ENCODE measurements around the gene PREX1. TPM values are rescaled to one million over a fixed set of nuclear protein-coding genes. Genes with fewer than 3 reads are reported as not detected.

The PREX1 gene
- polyA plus RNA-seq, 1 donor = 18.2 TPM

GRCh38 chr20:48703511-48704219 is 124.1 kb downstream of the PREX1 start:
- no peak for DNase-seq (ENCODE audit: low read depth)

GRCh38 chr20:48703107-48703506 is 124.7 kb downstream of the PREX1 start:
- no peak for DNase-seq (ENCODE audit: low read depth)

GRCh38 chr20:48702455-48702913 is 125.3 kb downstream of the PREX1 start:
- DNase-seq (ENCODE audit: low read depth) = no peak

GRCh38 chr20:48701702-48702101 is 126.1 kb downstream of the PREX1 start:
- DNase-seq (ENCODE audit: low read depth) = no peak

GRCh38 chr20:48698507-48699267 is 129.1 kb downstream of the PREX1 start:
- no peak for DNase-seq (ENCODE audit: low read depth)

- DNase-seq (ENCODE audit: low read depth) = no peak
Measured at GRCh38 chr20:48697845-48698491, 129.8 kb downstream of the PREX1 start.

GRCh38 chr20:48696671-48697070 is 131.1 kb downstream of the PREX1 start:
- DNase-seq (ENCODE audit: low read depth) = no peak

- no peak for DNase-seq (ENCODE audit: low read depth)
Measured at GRCh38 chr20:48695738-48696137, 132.1 kb downstream of the PREX1 start.

GRCh38 chr20:48695255-48695654 is 132.5 kb downstream of the PREX1 start:
- DNase-seq (ENCODE audit: low read depth) = no peak

- DNase-seq (ENCODE audit: low read depth) = no peak
Measured at GRCh38 chr20:48694381-48694865, 133.4 kb downstream of the PREX1 start.

GRCh38 chr20:48691523-48691922 is 136.3 kb downstream of the PREX1 start:
- DNase-seq (ENCODE audit: low read depth) = no peak

GRCh38 chr20:48690888-48691287 is 136.9 kb downstream of the PREX1 start:
- no peak for DNase-seq (ENCODE audit: low read depth)

- no peak for DNase-seq (ENCODE audit: low read depth)
Measured at GRCh38 chr20:48689874-48690571, 137.8 kb downstream of the PREX1 start.

GRCh38 chr20:48689388-48689787 is 138.4 kb downstream of the PREX1 start:
- no peak for DNase-seq (ENCODE audit: low read depth)

GRCh38 chr20:48688579-48688978 is 139.2 kb downstream of the PREX1 start:
- no peak for DNase-seq (ENCODE audit: low read depth)

- no peak for DNase-seq (ENCODE audit: low read depth)
Measured at GRCh38 chr20:48687117-48687800, 140.5 kb downstream of the PREX1 start.

GRCh38 chr20:48686238-48687116 is 141.3 kb downstream of the PREX1 start:
- no peak for DNase-seq (ENCODE audit: low read depth)

GRCh38 chr20:48685300-48685699 is 142.5 kb downstream of the PREX1 start:
- DNase-seq (ENCODE audit: low read depth) = no peak

GRCh38 chr20:48684501-48685041 is 143.2 kb downstream of the PREX1 start:
- DNase-seq (ENCODE audit: low read depth) = no peak
